BE2C (cell line): ENCODE results near the gene RNF150.

Experiments
- DNase-seq: peaks from one replicate; pipeline ENCODE4 v3.0.0-alpha.2; 2020
- H3K27me3 ChIP-seq: fragments of 250-450 bp; sonication (Bioruptor Pico); 2 replicates; pipeline ENCODE4 v1.5.1; 2020; ENCODE audit warnings: mild to moderate bottlenecking
- H3K36me3 ChIP-seq: fragments of 250-450 bp; sonication (Bioruptor Pico); 2 replicates; pipeline ENCODE4 v1.5.1; 2020; ENCODE audit warnings: mild to moderate bottlenecking
- H3K4me1 ChIP-seq: fragments of 250-450 bp; sonication (Bioruptor Pico); 2 replicates; pipeline ENCODE4 v1.5.1; 2020
- H3K4me3 ChIP-seq: 2 replicates; pipeline ENCODE4 v1.5.1; 2011; ENCODE audit warnings: low read depth, low read length
- H3K9me3 ChIP-seq: fragments of 250-450 bp; sonication (Bioruptor Pico); 2 replicates; pipeline ENCODE4 v1.5.1; 2020
- TF ChIP-seq, protein P1 (sequence below): IDR thresholded peaks from 2 replicates; pipeline ENCODE4 v1.5.1; 2012; ENCODE audit warnings: mild to moderate bottlenecking, low read depth, low read length

The RNF150 gene

DNA sequence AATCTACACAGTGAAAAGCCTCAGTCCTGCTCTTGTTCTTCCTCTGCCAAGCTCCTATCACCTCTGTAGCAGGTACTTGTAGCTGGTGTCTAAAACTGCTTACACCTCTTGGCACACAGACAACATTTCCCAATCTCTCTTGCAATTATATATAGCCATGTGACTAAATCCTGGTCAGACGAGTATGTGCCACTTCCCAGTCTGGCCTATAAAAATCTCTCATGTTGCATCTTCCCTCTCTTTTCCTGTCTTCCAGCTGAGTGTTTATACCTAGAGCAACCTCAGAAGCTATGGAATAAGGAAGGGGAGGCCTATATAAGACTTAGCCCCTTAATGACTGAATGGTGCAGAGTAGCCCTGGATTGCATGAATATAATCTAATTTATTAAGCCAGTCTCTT is 105.8 kb downstream of the RNF150 start:
- DNase-seq, result no peak
- TF ChIP-seq, protein P1, sequence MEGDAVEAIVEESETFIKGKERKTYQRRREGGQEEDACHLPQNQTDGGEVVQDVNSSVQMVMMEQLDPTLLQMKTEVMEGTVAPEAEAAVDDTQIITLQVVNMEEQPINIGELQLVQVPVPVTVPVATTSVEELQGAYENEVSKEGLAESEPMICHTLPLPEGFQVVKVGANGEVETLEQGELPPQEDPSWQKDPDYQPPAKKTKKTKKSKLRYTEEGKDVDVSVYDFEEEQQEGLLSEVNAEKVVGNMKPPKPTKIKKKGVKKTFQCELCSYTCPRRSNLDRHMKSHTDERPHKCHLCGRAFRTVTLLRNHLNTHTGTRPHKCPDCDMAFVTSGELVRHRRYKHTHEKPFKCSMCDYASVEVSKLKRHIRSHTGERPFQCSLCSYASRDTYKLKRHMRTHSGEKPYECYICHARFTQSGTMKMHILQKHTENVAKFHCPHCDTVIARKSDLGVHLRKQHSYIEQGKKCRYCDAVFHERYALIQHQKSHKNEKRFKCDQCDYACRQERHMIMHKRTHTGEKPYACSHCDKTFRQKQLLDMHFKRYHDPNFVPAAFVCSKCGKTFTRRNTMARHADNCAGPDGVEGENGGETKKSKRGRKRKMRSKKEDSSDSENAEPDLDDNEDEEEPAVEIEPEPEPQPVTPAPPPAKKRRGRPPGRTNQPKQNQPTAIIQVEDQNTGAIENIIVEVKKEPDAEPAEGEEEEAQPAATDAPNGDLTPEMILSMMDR, result no peak
- H3K27me3 ChIP-seq, result no peaks in the 10 kb centered on the region
- no peaks in the 10 kb centered on the region for H3K9me3 ChIP-seq
- peaks cover 9% of the 10 kb centered on the region for H3K4me1 ChIP-seq
- H3K36me3 ChIP-seq, result no peaks in the 10 kb centered on the region
- H3K4me3 ChIP-seq, result no peak overlapping the region

DNA sequence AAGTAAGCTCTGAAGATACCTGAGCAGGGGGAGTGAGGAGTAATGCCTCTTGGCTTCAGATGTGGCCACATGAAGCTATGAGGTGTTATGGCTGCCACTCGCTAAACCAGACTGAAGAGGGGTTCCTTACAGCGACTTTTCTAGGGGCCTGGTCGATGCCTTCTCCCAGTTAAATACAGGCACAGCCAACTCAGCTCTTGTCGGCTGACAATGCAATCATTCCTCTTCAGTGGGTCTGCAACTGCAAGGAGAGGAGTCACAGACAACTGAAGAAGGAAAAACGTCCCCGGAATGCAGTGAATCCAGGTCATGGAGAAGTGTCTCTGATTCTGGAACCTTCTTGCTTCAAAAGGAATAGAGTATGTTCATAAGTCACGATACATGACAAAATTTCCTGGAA is 106.4 kb downstream of the RNF150 start:
- TF ChIP-seq, protein P1, result no peak
- Histone ChIP-seq H3K4me3 (no peak overlapping the region), H3K36me3 (no peaks in the 10 kb centered on the region), H3K4me1 (peaks cover 9% of the 10 kb centered on the region), H3K27me3 (no peaks in the 10 kb centered on the region), H3K9me3 (no peaks in the 10 kb centered on the region)
- no peak for DNase-seq

DNA sequence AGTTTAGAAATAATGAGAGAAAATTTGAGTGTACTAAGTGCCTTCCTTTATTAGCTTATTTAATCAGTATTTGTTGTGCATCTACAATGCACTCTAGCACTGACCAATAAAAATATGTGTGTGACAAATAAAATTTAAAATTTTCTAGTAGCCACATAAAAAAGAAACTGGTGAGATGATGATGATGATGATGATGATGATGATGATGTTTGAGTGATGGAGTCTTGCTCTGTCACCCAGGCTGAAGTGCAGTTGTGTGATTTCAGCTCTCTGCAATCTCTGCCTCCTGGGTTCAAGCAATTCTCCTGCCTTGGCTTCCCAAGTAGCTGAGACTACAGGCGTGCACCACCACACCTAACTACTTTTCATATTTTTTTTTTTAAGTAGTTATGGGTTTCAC is 110.2 kb downstream of the RNF150 start:
- peaks cover 24% of the 10 kb centered on the region for H3K4me1 ChIP-seq
- H3K27me3 ChIP-seq, result no peaks in the 10 kb centered on the region
- TF ChIP-seq, protein P1, result no peak
- no peaks in the 10 kb centered on the region for H3K36me3 ChIP-seq
- DNase-seq, result no peak
- no peaks in the 10 kb centered on the region for H3K9me3 ChIP-seq
- no peak overlapping the region for H3K4me3 ChIP-seq

DNA sequence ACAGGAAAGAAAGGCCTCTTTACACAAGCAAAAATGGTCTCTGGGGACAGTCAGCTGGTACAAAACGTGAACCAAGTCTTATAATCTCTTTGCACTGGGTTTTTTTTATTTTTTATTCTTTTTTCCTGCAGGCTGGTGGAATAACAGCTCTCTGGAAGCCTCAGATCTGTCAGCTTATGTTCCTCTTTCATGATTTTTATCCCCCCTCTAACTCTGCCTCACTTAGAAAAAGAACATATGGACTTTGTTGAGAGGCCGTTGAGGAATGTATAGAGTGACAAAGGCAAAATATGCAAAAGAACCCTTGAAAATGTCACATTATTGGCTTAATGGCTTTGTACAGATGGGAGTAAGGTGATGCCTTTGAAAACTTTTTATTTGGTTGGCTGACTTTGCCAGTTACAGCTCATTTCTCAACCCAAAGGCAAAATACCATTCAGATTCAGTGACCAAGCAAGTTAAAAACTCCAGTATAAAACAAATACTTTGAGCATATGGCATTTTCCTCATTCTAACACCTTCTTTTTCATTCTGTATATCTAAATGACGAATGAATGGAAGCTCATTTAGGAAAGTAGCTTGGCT is 111.1 kb downstream of the RNF150 start:
- TF ChIP-seq, protein P1, result no peak
- H3K4me3 ChIP-seq, result no peak overlapping the region

DNA sequence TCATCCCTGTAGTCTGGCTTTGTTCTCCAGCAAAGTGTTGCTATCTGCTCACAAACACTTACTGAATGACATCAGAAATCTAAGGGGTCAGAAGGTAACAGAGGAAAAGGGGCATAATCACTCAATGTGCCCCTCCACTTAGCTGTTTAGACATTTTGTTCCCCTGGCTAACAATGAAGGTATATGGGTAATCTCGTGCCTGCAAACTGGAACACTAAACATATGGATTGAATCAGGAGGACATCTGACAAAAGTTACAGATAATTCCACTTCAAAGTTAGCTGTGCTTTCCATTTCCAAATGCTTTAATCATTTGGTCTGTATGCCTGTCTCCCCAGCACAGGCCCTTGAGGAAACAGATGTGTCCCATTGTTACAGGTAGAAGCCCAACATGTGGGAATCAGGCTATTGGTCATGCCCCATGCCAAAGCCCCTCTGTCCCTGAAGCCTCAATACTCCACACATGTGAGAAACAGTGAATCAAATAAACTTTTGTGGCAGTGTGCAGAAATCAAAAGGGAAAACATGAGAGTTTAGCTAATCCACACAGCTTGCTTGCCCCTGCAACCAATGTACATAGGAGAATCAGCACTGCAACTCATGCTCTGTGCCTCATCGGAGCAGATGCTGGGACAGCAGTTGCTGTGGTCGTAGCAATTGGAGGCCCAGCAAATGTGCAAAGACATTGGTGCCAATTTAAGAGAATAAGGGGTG is 111.7 kb downstream of the RNF150 start:
- peak; percentile 36 for DNase-seq
- no peaks in the 10 kb centered on the region for H3K27me3 ChIP-seq
- H3K4me1 ChIP-seq, result peaks cover 22% of the 10 kb centered on the region
- H3K36me3 ChIP-seq, result no peaks in the 10 kb centered on the region
- H3K9me3 ChIP-seq, result no peaks in the 10 kb centered on the region
- TF ChIP-seq, protein P1, result no peak
- no peak overlapping the region for H3K4me3 ChIP-seq

More for the DNA sequence above, 111.1 kb downstream of the RNF150 start:
- H3K9me3 ChIP-seq, result no peaks in the 10 kb centered on the region
- H3K4me1 ChIP-seq, result peaks cover 20% of the 10 kb centered on the region
- no peak for DNase-seq
- H3K27me3 ChIP-seq, result no peaks in the 10 kb centered on the region
- no peaks in the 10 kb centered on the region for H3K36me3 ChIP-seq

DNA sequence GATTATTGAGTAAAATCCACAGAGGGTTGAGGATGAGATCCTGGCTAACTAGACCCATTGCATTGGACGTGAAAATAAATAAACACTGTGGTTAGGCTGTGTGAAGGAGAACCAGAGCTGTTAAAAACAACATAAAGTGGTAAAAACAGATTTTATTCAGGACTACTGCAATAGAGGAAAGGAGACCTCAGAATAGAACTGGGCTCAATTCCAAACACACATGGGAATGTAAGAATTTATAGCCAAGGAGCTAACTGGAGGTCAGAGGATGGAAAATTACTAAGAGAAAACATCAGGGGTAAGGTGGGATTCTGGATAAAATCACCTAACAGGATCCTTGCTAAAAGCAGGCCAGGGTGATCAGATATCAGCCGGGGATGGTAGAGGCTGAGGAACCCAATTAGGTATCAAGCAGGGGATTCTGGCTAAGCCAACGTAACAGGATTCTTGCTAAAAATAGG is 112.4 kb downstream of the RNF150 start:
- Histone ChIP-seq H3K4me3 (no peak overlapping the region), H3K9me3 (no peaks in the 10 kb centered on the region), H3K36me3 (no peaks in the 10 kb centered on the region), H3K4me1 (peaks cover 29% of the 10 kb centered on the region), H3K27me3 (no peaks in the 10 kb centered on the region)
- DNase-seq, result no peak
- TF ChIP-seq, protein P1, result no peak
